WTC11 (cell line): Measurements from ENCODE around the gene LDLRAD2. TPM values are rescaled to one million over a fixed set of nuclear protein-coding genes. Genes with fewer than 3 reads are reported as not detected.

Source experiments
- ATAC-seq: fragments of 200-7000 bp; cut with Tn5 transposase; 2 replicates; pipeline ENCODE4 v1.10.0; 2021; ENCODE audit warnings: mild to moderate bottlenecking, moderate library complexity
- CTCF ChIA-PET: fragments of 300-600 bp; sonication (Branson Sonifier 250); formaldehyde crosslinking; loops from one replicate; lab custom pipeline; 2021; ENCODE audit warnings: antibody characterized with exemption; lab: Charles Lee
- POLR2A ChIA-PET: fragments of 350-600 bp; sonication (Branson Sonifier 250); formaldehyde crosslinking; loops from one replicate; lab custom pipeline; 2021; ENCODE audit warnings: antibody characterized with exemption; lab: Charles Lee
- DNase-seq: peaks from one replicate; pipeline ENCODE4 v3.0.0; 2021; ENCODE audit warnings: low spot score
- H3K27ac Mint-ChIP-seq: 2 replicates; pipeline ENCODE4 v1.8.0; 2021; ENCODE audit warnings: mixed read lengths
- H3K27me3 Mint-ChIP-seq: 2 replicates; pipeline ENCODE4 v1.8.0; 2021; ENCODE audit warnings: low read depth, mild to moderate bottlenecking, moderate library complexity, mixed read lengths
- H3K36me3 Mint-ChIP-seq: 2 replicates; pipeline ENCODE4 v1.8.0; 2021; ENCODE audit warnings: mixed read lengths
- H3K4me1 Mint-ChIP-seq: 2 replicates; pipeline ENCODE4 v1.8.0; 2022; ENCODE audit warnings: mixed read lengths
- H3K4me3 Mint-ChIP-seq: 2 replicates; pipeline ENCODE4 v1.8.0; 2021; ENCODE audit warnings: mild to moderate bottlenecking, moderate library complexity, mixed read lengths
- H3K9me3 Mint-ChIP-seq: 2 replicates; pipeline ENCODE4 v1.8.0; 2021; ENCODE audit warnings: mixed read lengths
- CREB1 ChIP-seq: sonication (generic); formaldehyde crosslinking; IDR thresholded peaks from 2 replicates; pipeline ENCODE4 v1.8.0; 2023; ENCODE audit warnings: mild to moderate bottlenecking, missing genetic modification reagents
- E2F5 ChIP-seq: sonication (generic); formaldehyde crosslinking; IDR thresholded peaks from 2 replicates; pipeline ENCODE4 v1.8.1; 2022; ENCODE audit warnings: mild to moderate bottlenecking, moderate library complexity, missing genetic modification reagents
- MAX ChIP-seq: sonication (generic); formaldehyde crosslinking; IDR thresholded peaks from 2 replicates; pipeline ENCODE4 v1.8.0; 2022; ENCODE audit warnings: mild to moderate bottlenecking, missing genetic modification reagents
- OVOL2 ChIP-seq: fragments of 250-450 bp; sonication (Bioruptor Pico); IDR thresholded peaks from 2 replicates; pipeline ENCODE4 v1.9.0; 2021; ENCODE audit warnings: mild to moderate bottlenecking, borderline replicate concordance
- total RNA-seq: library from RNA; stranded (reverse); gene quantifications from 3 replicates; pipeline ENCODE4 v1.2.3, GENCODE V29; 2021
- TF ChIP-seq, protein P1 (sequence below): sonication (generic); formaldehyde crosslinking; IDR thresholded peaks from 2 replicates; pipeline ENCODE4 v1.8.0; 2023; ENCODE audit warnings: mild to moderate bottlenecking, missing genetic modification reagents
- TF ChIP-seq, protein P2 (sequence below): sonication (generic); formaldehyde crosslinking; IDR thresholded peaks from 2 replicates; pipeline ENCODE4 v1.8.0; 2022; ENCODE audit warnings: missing genetic modification reagents
- TF ChIP-seq, protein P3 (sequence below): sonication (generic); formaldehyde crosslinking; IDR thresholded peaks from 2 replicates; pipeline ENCODE4 v1.8.0; 2023; ENCODE audit warnings: missing genetic modification reagents, mild to moderate bottlenecking, borderline replicate concordance
- TF ChIP-seq, protein P4 (sequence below): fragments of 250-450 bp; sonication (Bioruptor Pico); IDR thresholded peaks from 2 replicates; pipeline ENCODE4 v1.9.0; 2021; ENCODE audit warnings: mild to moderate bottlenecking, borderline replicate concordance

Gene LDLRAD2
- total RNA-seq, 1 experiment from 2014 or later: 0.63 TPM

GRCh38 chr1:21830792-21831453 lies 18.9 kb downstream of the LDLRAD2 start:
- DNase-seq (no peak), ATAC-seq (no peak)
- peaks cover 57% of the 10 kb centered on the region for H3K36me3 Mint-ChIP-seq
- no peaks in the 10 kb centered on the region for H3K27me3 Mint-ChIP-seq
- ChIA-PET POLR2A (no interaction called here), CTCF (no interaction called here)
- no peaks in the 10 kb centered on the region for H3K4me1 Mint-ChIP-seq
- no peak overlapping the region for H3K4me3 Mint-ChIP-seq
- no peak overlapping the region for H3K27ac Mint-ChIP-seq
- no peak for TF ChIP-seq MAX (CRISPR knock-in tag)
- no peak for TF ChIP-seq E2F5 (CRISPR knock-in tag)
- H3K9me3 Mint-ChIP-seq: peaks cover 19% of the 10 kb centered on the region

DNA sequence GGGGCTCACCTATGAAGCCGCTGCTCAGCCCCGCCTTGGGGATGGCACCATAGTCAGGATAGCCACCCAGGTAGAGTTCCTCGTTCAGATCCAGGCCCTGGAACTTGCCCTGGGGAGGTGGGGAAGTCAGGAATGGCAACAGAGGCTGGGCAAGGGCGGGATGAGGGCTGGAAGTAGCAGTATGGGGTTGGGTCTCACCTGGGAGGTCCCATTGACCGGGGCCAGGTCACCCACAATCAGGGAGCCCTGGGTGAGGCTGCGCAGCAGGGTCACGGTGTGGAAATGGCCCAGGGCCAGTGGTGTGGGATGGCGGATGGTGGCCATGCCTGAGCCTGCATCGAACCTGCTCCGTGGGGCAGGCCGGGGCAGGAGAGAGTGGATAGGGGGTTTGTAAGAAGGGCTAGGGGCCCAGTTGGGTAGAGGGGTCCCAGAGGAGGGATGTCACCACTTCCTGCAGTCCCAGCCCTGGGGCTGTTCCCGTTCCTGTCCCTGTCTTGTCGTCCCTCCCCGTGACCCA lies 19.4 kb downstream of the LDLRAD2 start:
- Mint-ChIP-seq H3K4me3 (no peak overlapping the region), H3K27ac (no peak overlapping the region), H3K4me1 (no peaks in the 10 kb centered on the region), H3K27me3 (no peaks in the 10 kb centered on the region), H3K36me3 (peaks cover 57% of the 10 kb centered on the region), H3K9me3 (peaks cover 19% of the 10 kb centered on the region)
- ATAC-seq: no peak
- CTCF ChIA-PET: no interaction called here
- POLR2A ChIA-PET: no interaction called here
- no peak for DNase-seq
- TF ChIP-seq, protein P1, sequence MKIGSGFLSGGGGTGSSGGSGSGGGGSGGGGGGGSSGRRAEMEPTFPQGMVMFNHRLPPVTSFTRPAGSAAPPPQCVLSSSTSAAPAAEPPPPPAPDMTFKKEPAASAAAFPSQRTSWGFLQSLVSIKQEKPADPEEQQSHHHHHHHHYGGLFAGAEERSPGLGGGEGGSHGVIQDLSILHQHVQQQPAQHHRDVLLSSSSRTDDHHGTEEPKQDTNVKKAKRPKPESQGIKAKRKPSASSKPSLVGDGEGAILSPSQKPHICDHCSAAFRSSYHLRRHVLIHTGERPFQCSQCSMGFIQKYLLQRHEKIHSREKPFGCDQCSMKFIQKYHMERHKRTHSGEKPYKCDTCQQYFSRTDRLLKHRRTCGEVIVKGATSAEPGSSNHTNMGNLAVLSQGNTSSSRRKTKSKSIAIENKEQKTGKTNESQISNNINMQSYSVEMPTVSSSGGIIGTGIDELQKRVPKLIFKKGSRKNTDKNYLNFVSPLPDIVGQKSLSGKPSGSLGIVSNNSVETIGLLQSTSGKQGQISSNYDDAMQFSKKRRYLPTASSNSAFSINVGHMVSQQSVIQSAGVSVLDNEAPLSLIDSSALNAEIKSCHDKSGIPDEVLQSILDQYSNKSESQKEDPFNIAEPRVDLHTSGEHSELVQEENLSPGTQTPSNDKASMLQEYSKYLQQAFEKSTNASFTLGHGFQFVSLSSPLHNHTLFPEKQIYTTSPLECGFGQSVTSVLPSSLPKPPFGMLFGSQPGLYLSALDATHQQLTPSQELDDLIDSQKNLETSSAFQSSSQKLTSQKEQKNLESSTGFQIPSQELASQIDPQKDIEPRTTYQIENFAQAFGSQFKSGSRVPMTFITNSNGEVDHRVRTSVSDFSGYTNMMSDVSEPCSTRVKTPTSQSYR (CRISPR knock-in tag): no peak
- TF ChIP-seq, protein P2, sequence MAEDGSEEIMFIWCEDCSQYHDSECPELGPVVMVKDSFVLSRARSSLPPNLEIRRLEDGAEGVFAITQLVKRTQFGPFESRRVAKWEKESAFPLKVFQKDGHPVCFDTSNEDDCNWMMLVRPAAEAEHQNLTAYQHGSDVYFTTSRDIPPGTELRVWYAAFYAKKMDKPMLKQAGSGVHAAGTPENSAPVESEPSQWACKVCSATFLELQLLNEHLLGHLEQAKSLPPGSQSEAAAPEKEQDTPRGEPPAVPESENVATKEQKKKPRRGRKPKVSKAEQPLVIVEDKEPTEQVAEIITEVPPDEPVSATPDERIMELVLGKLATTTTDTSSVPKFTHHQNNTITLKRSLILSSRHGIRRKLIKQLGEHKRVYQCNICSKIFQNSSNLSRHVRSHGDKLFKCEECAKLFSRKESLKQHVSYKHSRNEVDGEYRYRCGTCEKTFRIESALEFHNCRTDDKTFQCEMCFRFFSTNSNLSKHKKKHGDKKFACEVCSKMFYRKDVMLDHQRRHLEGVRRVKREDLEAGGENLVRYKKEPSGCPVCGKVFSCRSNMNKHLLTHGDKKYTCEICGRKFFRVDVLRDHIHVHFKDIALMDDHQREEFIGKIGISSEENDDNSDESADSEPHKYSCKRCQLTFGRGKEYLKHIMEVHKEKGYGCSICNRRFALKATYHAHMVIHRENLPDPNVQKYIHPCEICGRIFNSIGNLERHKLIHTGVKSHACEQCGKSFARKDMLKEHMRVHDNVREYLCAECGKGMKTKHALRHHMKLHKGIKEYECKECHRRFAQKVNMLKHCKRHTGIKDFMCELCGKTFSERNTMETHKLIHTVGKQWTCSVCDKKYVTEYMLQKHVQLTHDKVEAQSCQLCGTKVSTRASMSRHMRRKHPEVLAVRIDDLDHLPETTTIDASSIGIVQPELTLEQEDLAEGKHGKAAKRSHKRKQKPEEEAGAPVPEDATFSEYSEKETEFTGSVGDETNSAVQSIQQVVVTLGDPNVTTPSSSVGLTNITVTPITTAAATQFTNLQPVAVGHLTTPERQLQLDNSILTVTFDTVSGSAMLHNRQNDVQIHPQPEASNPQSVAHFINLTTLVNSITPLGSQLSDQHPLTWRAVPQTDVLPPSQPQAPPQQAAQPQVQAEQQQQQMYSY (CRISPR knock-in tag): no peak
- TF ChIP-seq OVOL2: no peak
- TF ChIP-seq, protein P3, sequence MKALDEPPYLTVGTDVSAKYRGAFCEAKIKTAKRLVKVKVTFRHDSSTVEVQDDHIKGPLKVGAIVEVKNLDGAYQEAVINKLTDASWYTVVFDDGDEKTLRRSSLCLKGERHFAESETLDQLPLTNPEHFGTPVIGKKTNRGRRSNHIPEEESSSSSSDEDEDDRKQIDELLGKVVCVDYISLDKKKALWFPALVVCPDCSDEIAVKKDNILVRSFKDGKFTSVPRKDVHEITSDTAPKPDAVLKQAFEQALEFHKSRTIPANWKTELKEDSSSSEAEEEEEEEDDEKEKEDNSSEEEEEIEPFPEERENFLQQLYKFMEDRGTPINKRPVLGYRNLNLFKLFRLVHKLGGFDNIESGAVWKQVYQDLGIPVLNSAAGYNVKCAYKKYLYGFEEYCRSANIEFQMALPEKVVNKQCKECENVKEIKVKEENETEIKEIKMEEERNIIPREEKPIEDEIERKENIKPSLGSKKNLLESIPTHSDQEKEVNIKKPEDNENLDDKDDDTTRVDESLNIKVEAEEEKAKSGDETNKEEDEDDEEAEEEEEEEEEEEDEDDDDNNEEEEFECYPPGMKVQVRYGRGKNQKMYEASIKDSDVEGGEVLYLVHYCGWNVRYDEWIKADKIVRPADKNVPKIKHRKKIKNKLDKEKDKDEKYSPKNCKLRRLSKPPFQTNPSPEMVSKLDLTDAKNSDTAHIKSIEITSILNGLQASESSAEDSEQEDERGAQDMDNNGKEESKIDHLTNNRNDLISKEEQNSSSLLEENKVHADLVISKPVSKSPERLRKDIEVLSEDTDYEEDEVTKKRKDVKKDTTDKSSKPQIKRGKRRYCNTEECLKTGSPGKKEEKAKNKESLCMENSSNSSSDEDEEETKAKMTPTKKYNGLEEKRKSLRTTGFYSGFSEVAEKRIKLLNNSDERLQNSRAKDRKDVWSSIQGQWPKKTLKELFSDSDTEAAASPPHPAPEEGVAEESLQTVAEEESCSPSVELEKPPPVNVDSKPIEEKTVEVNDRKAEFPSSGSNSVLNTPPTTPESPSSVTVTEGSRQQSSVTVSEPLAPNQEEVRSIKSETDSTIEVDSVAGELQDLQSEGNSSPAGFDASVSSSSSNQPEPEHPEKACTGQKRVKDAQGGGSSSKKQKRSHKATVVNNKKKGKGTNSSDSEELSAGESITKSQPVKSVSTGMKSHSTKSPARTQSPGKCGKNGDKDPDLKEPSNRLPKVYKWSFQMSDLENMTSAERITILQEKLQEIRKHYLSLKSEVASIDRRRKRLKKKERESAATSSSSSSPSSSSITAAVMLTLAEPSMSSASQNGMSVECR (CRISPR knock-in tag): no peak
- TF ChIP-seq, protein P4, sequence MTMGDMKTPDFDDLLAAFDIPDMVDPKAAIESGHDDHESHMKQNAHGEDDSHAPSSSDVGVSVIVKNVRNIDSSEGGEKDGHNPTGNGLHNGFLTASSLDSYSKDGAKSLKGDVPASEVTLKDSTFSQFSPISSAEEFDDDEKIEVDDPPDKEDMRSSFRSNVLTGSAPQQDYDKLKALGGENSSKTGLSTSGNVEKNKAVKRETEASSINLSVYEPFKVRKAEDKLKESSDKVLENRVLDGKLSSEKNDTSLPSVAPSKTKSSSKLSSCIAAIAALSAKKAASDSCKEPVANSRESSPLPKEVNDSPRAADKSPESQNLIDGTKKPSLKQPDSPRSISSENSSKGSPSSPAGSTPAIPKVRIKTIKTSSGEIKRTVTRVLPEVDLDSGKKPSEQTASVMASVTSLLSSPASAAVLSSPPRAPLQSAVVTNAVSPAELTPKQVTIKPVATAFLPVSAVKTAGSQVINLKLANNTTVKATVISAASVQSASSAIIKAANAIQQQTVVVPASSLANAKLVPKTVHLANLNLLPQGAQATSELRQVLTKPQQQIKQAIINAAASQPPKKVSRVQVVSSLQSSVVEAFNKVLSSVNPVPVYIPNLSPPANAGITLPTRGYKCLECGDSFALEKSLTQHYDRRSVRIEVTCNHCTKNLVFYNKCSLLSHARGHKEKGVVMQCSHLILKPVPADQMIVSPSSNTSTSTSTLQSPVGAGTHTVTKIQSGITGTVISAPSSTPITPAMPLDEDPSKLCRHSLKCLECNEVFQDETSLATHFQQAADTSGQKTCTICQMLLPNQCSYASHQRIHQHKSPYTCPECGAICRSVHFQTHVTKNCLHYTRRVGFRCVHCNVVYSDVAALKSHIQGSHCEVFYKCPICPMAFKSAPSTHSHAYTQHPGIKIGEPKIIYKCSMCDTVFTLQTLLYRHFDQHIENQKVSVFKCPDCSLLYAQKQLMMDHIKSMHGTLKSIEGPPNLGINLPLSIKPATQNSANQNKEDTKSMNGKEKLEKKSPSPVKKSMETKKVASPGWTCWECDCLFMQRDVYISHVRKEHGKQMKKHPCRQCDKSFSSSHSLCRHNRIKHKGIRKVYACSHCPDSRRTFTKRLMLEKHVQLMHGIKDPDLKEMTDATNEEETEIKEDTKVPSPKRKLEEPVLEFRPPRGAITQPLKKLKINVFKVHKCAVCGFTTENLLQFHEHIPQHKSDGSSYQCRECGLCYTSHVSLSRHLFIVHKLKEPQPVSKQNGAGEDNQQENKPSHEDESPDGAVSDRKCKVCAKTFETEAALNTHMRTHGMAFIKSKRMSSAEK: no peak
- TF ChIP-seq CREB1: no peak
